DOHH2 (cell line): Measurements from ENCODE around the gene SPCS2.

Experiments used
- H3F3A ChIP-seq: fragments of 200-600 bp; sonication (generic), shearing (Covaris generic); 2 replicates; pipeline ENCODE4 v1.6.0; 2016; ENCODE audit warnings: antibody characterized with exemption, mild to moderate bottlenecking; ENCODE audit not compliant: control insufficient read depth, insufficient read depth
- H3K27ac ChIP-seq: fragments of 200-600 bp; sonication (generic); 2 replicates; pipeline ENCODE4 v1.5.1; 2014; ENCODE audit warnings: low read depth, mild to moderate bottlenecking, low read length, moderate library complexity
- H3K27me3 ChIP-seq: fragments of 200-600 bp; sonication (generic); 2 replicates; pipeline ENCODE4 v1.6.1; 2014; ENCODE audit warnings: mild to moderate bottlenecking, low read length, mixed read lengths; ENCODE audit not compliant: control insufficient read depth
- H3K36me3 ChIP-seq: fragments of 200-600 bp; sonication (generic); 2 replicates; pipeline ENCODE4 v1.6.1; 2014; ENCODE audit warnings: mild to moderate bottlenecking, low read length, moderate library complexity, mixed read lengths; ENCODE audit not compliant: control insufficient read depth
- H3K4me1 ChIP-seq: fragments of 200-600 bp; sonication (generic); 2 replicates; pipeline ENCODE4 v1.6.1; 2014; ENCODE audit warnings: mild to moderate bottlenecking, low read length, mixed read lengths; ENCODE audit not compliant: control insufficient read depth
- H3K4me2 ChIP-seq: fragments of 200-600 bp; sonication (generic); 2 replicates; pipeline ENCODE4 v1.6.0; 2014; ENCODE audit warnings: mild to moderate bottlenecking, low read length, moderate library complexity
- H3K4me3 ChIP-seq: fragments of 200-600 bp; sonication (generic); 2 replicates; pipeline ENCODE4 v1.5.1; 2014; ENCODE audit warnings: mild to moderate bottlenecking, low read length, mixed read lengths
- H3K79me2 ChIP-seq: fragments of 200-600 bp; sonication (generic); 2 replicates; pipeline ENCODE4 v1.6.1; 2014; ENCODE audit warnings: mild to moderate bottlenecking, low read length, mixed read lengths; ENCODE audit not compliant: control insufficient read depth
- H3K9me2 ChIP-seq: fragments of 200-600 bp; sonication (generic); replicated peaks from 2 replicates; pipeline ENCODE4 v1.6.1; 2014; ENCODE audit warnings: mild to moderate bottlenecking, low read length, mixed read lengths; ENCODE audit not compliant: control insufficient read depth
- H3K9me3 ChIP-seq: fragments of 200-600 bp; sonication (generic); 2 replicates; pipeline ENCODE4 v1.6.1; 2014; ENCODE audit warnings: antibody characterized with exemption, low read length, mixed read lengths; ENCODE audit not compliant: control insufficient read depth, insufficient read depth
- H4K20me1 ChIP-seq: fragments of 200-600 bp; sonication (generic); 2 replicates; pipeline ENCODE4 v1.6.0; 2014; ENCODE audit warnings: low read depth, mild to moderate bottlenecking, antibody characterized with exemption, low read length, moderate library complexity; ENCODE audit not compliant: control insufficient read depth, insufficient read depth
- EZH2phosphoT487 ChIP-seq: fragments of 200-600 bp; sonication (generic); IDR thresholded peaks from 2 replicates; pipeline ENCODE4 v1.6.1; 2017; ENCODE audit warnings: borderline replicate concordance, mild to moderate bottlenecking, antibody characterized with exemption, low read length, moderate library complexity, mixed read lengths
- TF ChIP-seq, protein P1 (sequence below): fragments of 200-600 bp; sonication (generic); IDR thresholded peaks from one replicate; pipeline ENCODE4 v1.5.1; 2014; ENCODE audit warnings: antibody characterized with exemption, mild to moderate bottlenecking, low read depth, low read length; ENCODE audit not compliant: poor library complexity, severe bottlenecking

SPCS2 gene

DNA sequence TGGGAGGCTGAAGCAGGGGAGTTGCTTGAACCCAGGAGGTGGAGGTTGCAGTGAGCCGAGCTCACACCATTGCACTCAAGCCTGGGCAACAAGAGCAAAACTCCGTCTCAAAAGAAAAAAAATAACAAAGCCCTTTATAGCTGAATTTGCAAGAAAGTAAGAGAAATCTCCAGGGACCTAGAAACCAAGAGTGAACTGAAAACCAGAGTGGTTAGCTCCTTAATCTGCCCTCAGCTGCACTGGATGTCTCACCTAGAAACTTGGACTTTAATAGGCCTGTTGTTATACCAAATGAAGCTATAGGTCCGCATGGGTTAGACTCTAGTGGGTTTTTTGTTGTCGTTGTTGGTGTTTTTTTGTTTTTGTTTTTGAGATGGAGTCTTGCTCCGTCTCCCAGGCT, 43.8 kb downstream of the SPCS2 start:
- Histone ChIP-seq H3K27ac (no peak overlapping the region), H3K4me1 (peaks cover 40% of the 10 kb centered on the region), H3K9me2 (no peaks in the 10 kb centered on the region), H4K20me1 (no peaks in the 10 kb centered on the region), H3K36me3 (peaks cover 59% of the 10 kb centered on the region), H3K79me2 (peaks cover 47% of the 10 kb centered on the region), H3K27me3 (no peaks in the 10 kb centered on the region), H3K9me3 (no peaks in the 10 kb centered on the region), H3K4me3 (no peak overlapping the region), H3F3A (no peaks in the 10 kb centered on the region), H3K4me2 (no peak overlapping the region)
- no peak for TF ChIP-seq EZH2phosphoT487
- TF ChIP-seq, protein P1, sequence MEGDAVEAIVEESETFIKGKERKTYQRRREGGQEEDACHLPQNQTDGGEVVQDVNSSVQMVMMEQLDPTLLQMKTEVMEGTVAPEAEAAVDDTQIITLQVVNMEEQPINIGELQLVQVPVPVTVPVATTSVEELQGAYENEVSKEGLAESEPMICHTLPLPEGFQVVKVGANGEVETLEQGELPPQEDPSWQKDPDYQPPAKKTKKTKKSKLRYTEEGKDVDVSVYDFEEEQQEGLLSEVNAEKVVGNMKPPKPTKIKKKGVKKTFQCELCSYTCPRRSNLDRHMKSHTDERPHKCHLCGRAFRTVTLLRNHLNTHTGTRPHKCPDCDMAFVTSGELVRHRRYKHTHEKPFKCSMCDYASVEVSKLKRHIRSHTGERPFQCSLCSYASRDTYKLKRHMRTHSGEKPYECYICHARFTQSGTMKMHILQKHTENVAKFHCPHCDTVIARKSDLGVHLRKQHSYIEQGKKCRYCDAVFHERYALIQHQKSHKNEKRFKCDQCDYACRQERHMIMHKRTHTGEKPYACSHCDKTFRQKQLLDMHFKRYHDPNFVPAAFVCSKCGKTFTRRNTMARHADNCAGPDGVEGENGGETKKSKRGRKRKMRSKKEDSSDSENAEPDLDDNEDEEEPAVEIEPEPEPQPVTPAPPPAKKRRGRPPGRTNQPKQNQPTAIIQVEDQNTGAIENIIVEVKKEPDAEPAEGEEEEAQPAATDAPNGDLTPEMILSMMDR = no peak

DNA sequence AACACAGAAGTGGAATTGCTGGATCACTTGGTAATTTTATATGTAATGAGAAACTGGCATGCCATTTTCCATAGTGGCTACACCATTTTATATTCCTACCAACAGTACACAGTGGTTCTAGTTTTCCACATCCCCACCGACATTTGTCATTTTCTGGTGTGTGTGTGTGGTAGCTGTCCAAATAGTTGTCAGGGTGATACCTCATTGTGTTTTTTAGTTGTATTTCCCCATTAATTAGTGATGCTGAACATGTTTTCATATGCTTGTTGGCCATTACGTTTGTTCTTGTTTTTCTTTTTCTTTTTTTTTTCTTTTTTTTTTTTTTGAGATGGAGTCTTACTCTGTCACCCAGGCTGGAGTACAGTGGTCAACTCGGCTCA, 51.9 kb downstream of the SPCS2 start:
- H3K4me2 ChIP-seq = no peak overlapping the region
- no peaks in the 10 kb centered on the region for H3K27me3 ChIP-seq
- H4K20me1 ChIP-seq = no peaks in the 10 kb centered on the region
- H3K27ac ChIP-seq = no peak overlapping the region
- H3K9me2 ChIP-seq = no peaks in the 10 kb centered on the region
- H3K79me2 ChIP-seq = no peaks in the 10 kb centered on the region
- H3K4me1 ChIP-seq = peaks cover 15% of the 10 kb centered on the region
- no peaks in the 10 kb centered on the region for H3K9me3 ChIP-seq
- H3F3A ChIP-seq = no peaks in the 10 kb centered on the region
- no peak overlapping the region for H3K4me3 ChIP-seq
- TF ChIP-seq, protein P1 = no peak
- no peak for TF ChIP-seq EZH2phosphoT487
- peaks cover 35% of the 10 kb centered on the region for H3K36me3 ChIP-seq

DNA sequence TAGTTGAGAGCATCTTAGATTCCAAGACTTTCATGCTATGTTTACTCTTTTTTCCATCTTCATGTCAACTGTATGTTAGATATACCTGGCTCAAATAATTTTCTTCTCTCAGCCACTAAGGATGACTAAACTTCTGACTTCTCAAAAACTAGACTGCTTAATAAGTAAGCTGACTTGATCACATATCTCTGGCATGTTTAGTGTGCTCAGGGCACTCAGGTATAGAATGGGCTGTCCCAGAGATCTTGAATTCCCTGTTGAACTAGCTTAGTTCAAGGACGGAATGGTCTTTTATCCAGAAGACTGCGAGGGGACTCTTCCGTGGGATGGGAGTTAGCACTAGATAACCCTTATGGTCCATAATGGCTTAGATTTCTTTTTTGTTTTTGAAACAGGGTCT, 52.6 kb downstream of the SPCS2 start:
- no peaks in the 10 kb centered on the region for H3K9me2 ChIP-seq
- no peak overlapping the region for H3K4me2 ChIP-seq
- no peaks in the 10 kb centered on the region for H4K20me1 ChIP-seq
- no peaks in the 10 kb centered on the region for H3K79me2 ChIP-seq
- TF ChIP-seq, protein P1 = no peak
- no peak for TF ChIP-seq EZH2phosphoT487
- no peaks in the 10 kb centered on the region for H3F3A ChIP-seq
- H3K27me3 ChIP-seq = no peaks in the 10 kb centered on the region
- H3K27ac ChIP-seq = no peak overlapping the region
- peaks cover 35% of the 10 kb centered on the region for H3K36me3 ChIP-seq
- H3K4me1 ChIP-seq = peaks cover 15% of the 10 kb centered on the region
- H3K9me3 ChIP-seq = no peaks in the 10 kb centered on the region
- no peak overlapping the region for H3K4me3 ChIP-seq

DNA sequence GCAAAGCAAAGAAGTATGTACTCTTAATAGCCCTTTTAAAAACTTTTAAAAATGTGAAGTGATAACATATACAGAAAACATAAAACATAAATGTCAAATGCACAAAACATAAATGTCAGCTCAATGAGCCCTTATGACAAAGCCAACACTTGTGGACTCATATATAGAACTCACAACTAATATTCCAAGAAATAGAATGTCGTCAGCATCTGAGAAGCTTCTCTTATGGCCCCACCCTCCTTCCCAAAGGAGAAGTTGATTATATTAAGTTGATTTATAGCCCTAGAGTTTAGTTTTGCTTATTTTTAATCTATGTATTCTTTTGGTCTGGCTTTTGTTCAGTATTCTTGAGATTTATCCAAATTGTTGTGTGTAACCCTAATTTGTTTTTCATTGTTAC, 53.5 kb downstream of the SPCS2 start:
- Histone ChIP-seq H3K79me2 (no peaks in the 10 kb centered on the region), H3K4me1 (peaks cover 15% of the 10 kb centered on the region), H3K4me3 (no peak overlapping the region), H3K9me3 (no peaks in the 10 kb centered on the region), H3F3A (no peaks in the 10 kb centered on the region), H3K27me3 (no peaks in the 10 kb centered on the region), H3K4me2 (no peak overlapping the region), H4K20me1 (no peaks in the 10 kb centered on the region), H3K36me3 (peaks cover 37% of the 10 kb centered on the region), H3K27ac (no peak overlapping the region), H3K9me2 (no peaks in the 10 kb centered on the region)
- TF ChIP-seq, protein P1 = no peak
- TF ChIP-seq EZH2phosphoT487 = no peak
